Right lobe of liver (tissue), 4 donors: ENCODE data around the gene ENO1.

Experiments
- POLR2A ChIP-seq: fragments of 450-650 bp; IDR thresholded peaks from one replicate; pipeline ENCODE4 v1.6.1; 2017; ENCODE audit warnings: antibody characterized with exemption, mild to moderate bottlenecking
- TF ChIP-seq, protein P1 (sequence below), 4 donors: fragments of 200-600 bp in 3 of 4; fragments of 450-650 bp in 1 of 4; IDR thresholded peaks; one replicate each; pipeline versions ENCODE4 v1.5.1 to v1.8.0; 2016 to 2022; ENCODE audit warnings: antibody characterized with exemption in 4 of 4, mild to moderate bottlenecking in 2 of 4
- donor health status: DM: no; HTN: no; CAD: no.
- donor health status: DM: no; HTN: no; CAD: no.
- donor health status: DM: no; HTN: yes; CAD: no.

DNA sequence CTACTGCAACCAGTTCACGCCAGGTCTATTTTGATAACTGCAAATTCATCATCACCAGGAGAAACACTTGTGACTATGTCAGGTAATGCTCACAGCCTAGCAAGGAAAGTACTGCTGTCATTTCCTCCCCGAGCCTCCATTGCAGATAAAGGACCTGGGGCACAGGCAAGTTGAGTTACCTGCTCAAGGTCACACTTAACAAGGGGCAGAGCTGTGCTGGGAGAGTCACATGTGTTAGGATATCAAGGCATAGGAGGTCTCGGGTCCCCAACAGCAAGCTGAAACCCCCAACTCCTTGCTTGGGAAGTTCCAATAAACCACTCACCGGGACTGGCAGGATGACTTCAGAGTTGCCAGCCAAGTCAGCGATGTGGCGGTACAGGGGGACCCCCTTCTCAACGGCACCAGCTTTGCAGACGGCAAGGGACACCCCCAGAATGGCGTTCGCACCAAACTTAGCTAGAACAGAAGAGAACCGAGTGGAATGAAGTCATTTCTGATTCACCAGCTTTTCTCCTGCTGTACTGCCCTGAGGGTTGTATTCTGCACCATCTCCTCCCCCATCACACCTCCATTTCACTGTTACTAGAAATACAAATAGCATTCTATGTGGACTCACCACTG is 11.6 kb downstream of the ENO1 start:
- TF ChIP-seq, protein P1, sequence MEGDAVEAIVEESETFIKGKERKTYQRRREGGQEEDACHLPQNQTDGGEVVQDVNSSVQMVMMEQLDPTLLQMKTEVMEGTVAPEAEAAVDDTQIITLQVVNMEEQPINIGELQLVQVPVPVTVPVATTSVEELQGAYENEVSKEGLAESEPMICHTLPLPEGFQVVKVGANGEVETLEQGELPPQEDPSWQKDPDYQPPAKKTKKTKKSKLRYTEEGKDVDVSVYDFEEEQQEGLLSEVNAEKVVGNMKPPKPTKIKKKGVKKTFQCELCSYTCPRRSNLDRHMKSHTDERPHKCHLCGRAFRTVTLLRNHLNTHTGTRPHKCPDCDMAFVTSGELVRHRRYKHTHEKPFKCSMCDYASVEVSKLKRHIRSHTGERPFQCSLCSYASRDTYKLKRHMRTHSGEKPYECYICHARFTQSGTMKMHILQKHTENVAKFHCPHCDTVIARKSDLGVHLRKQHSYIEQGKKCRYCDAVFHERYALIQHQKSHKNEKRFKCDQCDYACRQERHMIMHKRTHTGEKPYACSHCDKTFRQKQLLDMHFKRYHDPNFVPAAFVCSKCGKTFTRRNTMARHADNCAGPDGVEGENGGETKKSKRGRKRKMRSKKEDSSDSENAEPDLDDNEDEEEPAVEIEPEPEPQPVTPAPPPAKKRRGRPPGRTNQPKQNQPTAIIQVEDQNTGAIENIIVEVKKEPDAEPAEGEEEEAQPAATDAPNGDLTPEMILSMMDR (IDR thresholded peaks at IDR 0.05) = no peak
- TF ChIP-seq POLR2A = no peak
